IPS-NIHi7 (cell line): ENCODE results near the gene ATP8B2.
"Not testable (repeated sequence)": the region's sequence is repeated elsewhere in the genome, so short reads cannot be mapped to it uniquely, and the experiment has no call there.

Source experiments
- DNase-seq: peaks from one replicate; pipeline ENCODE4 v3.0.0; 2012; ENCODE audit warnings: mixed read lengths; ENCODE audit errors: extremely low spot score

ATP8B2 gene

GRCh38 chr1:154324669-154325582, at the start of gene ATP8B2:
TSS of gene ATP8B2 (plus strand) at chr1:154325525. CDS start at chr1:154328142, 2,617 bp downstream.
- DNase-seq, result peak; percentile 95

- no peak for DNase-seq
Measured at GRCh38 chr1:154276797-154277196, 48.5 kb upstream of the ATP8B2 start.

- DNase-seq, result not testable (repeated sequence)
Measured at GRCh38 chr1:154287591-154287990, 37.7 kb upstream of the ATP8B2 start.

GRCh38 chr1:154288661-154289060, 36.7 kb upstream of the ATP8B2 start:
- DNase-seq, result no peak

- DNase-seq, result no peak
Measured at GRCh38 chr1:154290921-154291320, 34.4 kb upstream of the ATP8B2 start.

GRCh38 chr1:154295408-154296235, 29.7 kb upstream of the ATP8B2 start:
- DNase-seq, result no peak

GRCh38 chr1:154301582-154301981, 23.7 kb upstream of the ATP8B2 start:
- no peak for DNase-seq

GRCh38 chr1:154304664-154305337, 20.5 kb upstream of the ATP8B2 start:
- DNase-seq, result no peak

- no peak for DNase-seq
Measured at GRCh38 chr1:154306151-154306550, 19.2 kb upstream of the ATP8B2 start.

- DNase-seq, result not testable (repeated sequence)
Measured at GRCh38 chr1:154307670-154308270, 17.6 kb upstream of the ATP8B2 start.

- DNase-seq, result not testable (repeated sequence)
Measured at GRCh38 chr1:154309136-154309535, 16.2 kb upstream of the ATP8B2 start.

GRCh38 chr1:154312229-154313065, 12.9 kb upstream of the ATP8B2 start:
- DNase-seq, result not testable (repeated sequence)

- no peak for DNase-seq
Measured at GRCh38 chr1:154313066-154313356, 12.3 kb upstream of the ATP8B2 start.

- DNase-seq, result not testable (repeated sequence)
Measured at GRCh38 chr1:154314226-154314625, 11.1 kb upstream of the ATP8B2 start.

GRCh38 chr1:154316704-154317103, 8.6 kb upstream of the ATP8B2 start:
- no peak for DNase-seq

- no peak for DNase-seq
Measured at GRCh38 chr1:154318386-154318785, 6.9 kb upstream of the ATP8B2 start.

- DNase-seq, result no peak
Measured at GRCh38 chr1:154320882-154321608, 4.3 kb upstream of the ATP8B2 start, which contains the start of gene AQP10. TSS of gene AQP10 (plus strand) at chr1:154321093. CDS start at chr1:154321156, 63 bp downstream.

- DNase-seq, result not testable (repeated sequence)
Measured at GRCh38 chr1:154321609-154321934, 3.8 kb upstream of the ATP8B2 start.

- DNase-seq, result no peak
Measured at GRCh38 chr1:154323493-154323892, 1.8 kb upstream of the ATP8B2 start.

GRCh38 chr1:154324241-154324640, 1.1 kb upstream of the ATP8B2 start:
- DNase-seq, result no peak
